ENCODE measurements around the gene MAT1A.
"Not testable (repeated sequence)": the region's sequence is repeated elsewhere in the genome, so short reads cannot be mapped to it uniquely, and the experiment has no call there.

Gene MAT1A

DNA sequence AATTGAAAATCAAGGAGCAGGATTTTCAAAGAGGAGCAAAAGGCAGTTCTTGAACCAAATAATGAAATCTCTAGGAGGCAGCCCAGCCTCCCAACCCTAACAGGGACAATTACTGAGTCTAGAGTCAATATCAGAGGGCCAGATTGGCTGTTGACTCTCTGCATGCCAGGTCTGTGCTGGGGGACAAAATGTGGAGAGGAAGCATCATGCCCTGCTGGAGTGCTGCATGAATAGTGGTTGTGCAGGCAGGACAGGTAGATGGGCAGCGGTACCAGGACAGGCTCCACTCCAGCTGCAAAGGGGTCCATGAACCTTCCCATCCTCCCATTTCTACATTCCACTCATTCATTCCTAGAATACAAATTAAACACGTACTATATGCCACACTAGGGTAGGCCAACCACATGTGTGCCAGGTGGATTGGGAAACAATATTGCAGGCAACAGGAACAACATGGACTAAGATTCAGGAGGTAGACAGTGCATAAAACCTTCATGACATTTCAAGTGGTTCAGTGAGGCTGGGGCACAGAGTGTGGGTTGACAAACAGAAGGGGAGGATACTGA lies 30.4 kb upstream of the MAT1A start:
- Histone ChIP-seq H3K4me3 (no peak overlapping the region), H3K9ac (no peak overlapping the region), H3K36me3 (no peaks in the 10 kb centered on the region), H3K27me3 (no peaks in the 10 kb centered on the region), H4K20me1 (no peaks in the 10 kb centered on the region), H3K9me3 (replicated peaks in 1 of 11) (peaks cover 5 to 18% (median 8%) of the 10 kb centered on the region in 11 experiments; a peak in 18 of 22 replicates), H3K4me2 (no peak overlapping the region), H3K27ac (no peak overlapping the region), H3K4me1 (peaks cover 16 to 27% (median 20%) of the 10 kb centered on the region in 10 experiments)
- no peak for TF ChIP-seq Cebpa-rat (IDR thresholded peaks at IDR 0.05)

- TF ChIP-seq Cebpa-rat (IDR thresholded peaks at IDR 0.05) = no peak
- H3K9me3 ChIP-seq (replicated peaks in 1 of 11) = peaks cover 5 to 19% (median 9%) of the 10 kb centered on the region in 11 experiments; a peak in 18 of 22 replicates
Measured at GRCh38 chr10:80319318-80319717, 29.9 kb upstream of the MAT1A start.

GRCh38 chr10:80318742-80319141 lies 29.3 kb upstream of the MAT1A start:
- no peaks in the 10 kb centered on the region for H4K20me1 ChIP-seq
- H3K27ac ChIP-seq = no peak overlapping the region
- H3K9ac ChIP-seq = no peak overlapping the region
- H3K4me2 ChIP-seq = no peak overlapping the region
- H3K4me1 ChIP-seq = peaks cover 9 to 21% (median 13%) of the 10 kb centered on the region in 10 experiments
- TF ChIP-seq Cebpa-rat (IDR thresholded peaks at IDR 0.05) = no peak
- peaks cover 5 to 19% (median 9%) of the 10 kb centered on the region in 11 experiments; a peak in 18 of 22 replicates for H3K9me3 ChIP-seq (replicated peaks in 1 of 11)
- H3K4me3 ChIP-seq = no peak overlapping the region
- H3K36me3 ChIP-seq = no peaks in the 10 kb centered on the region
- no peaks in the 10 kb centered on the region for H3K27me3 ChIP-seq

More at GRCh38 chr10:80319318-80319717, 29.9 kb upstream of the MAT1A start:
- H3K9ac ChIP-seq = no peak overlapping the region
- H3K4me1 ChIP-seq = peaks cover 15 to 27% (median 19%) of the 10 kb centered on the region in 10 experiments
- no peaks in the 10 kb centered on the region for H3K27me3 ChIP-seq
- H3K4me2 ChIP-seq = no peak overlapping the region
- no peak overlapping the region for H3K27ac ChIP-seq
- no peaks in the 10 kb centered on the region for H3K36me3 ChIP-seq
- H4K20me1 ChIP-seq = no peaks in the 10 kb centered on the region
- no peak overlapping the region for H3K4me3 ChIP-seq

DNA sequence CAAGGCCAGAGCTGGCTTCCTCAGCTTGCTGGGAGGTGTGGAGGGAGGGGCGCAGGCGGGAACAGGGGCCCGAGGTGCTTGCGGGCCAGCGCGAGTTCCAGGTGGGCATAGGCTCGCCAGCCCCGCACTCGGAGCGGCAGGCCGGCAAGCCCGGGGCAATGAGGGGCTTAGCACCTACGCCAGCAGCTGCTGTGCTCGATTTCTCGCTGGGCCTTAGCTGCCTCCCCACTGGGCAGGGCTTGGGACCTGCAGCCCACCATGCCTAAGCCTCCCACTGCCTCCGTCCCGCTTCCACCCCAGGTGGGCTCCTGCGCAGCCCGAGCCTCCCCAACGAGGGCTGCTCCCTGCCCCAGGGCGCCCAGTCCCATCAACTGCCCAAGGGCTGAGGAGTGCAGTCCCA lies 25.9 kb upstream of the MAT1A start:
- no peak for TF ChIP-seq Cebpa-rat (IDR thresholded peaks at IDR 0.05)
- Histone ChIP-seq H3K4me3 (no peak overlapping the region), H3K36me3 (no peaks in the 10 kb centered on the region), H3K27ac (no peak overlapping the region), H3K9ac (no peak overlapping the region), H3K27me3 (no peaks in the 10 kb centered on the region), H3K4me1 (peaks cover 0 to 22% (median 8%) of the 10 kb centered on the region in 10 experiments; a peak in 10 of 20 replicates), H3K4me2 (no peak overlapping the region), H4K20me1 (no peaks in the 10 kb centered on the region), H3K9me3 (replicated peaks in 1 of 11) (peaks cover 5 to 19% (median 11%) of the 10 kb centered on the region in 11 experiments; a peak in 20 of 22 replicates)

GRCh38 chr10:80313523-80313922 lies 24.1 kb upstream of the MAT1A start:
- Histone ChIP-seq H3K9me3 (replicated peaks in 1 of 11) (peaks cover 5 to 26% (median 13%) of the 10 kb centered on the region in 11 experiments; a peak in 20 of 22 replicates), H3K27ac (no peak overlapping the region), H3K4me3 (no peak overlapping the region), H3K4me1 (peaks cover 0 to 22% (median 8%) of the 10 kb centered on the region in 10 experiments; a peak in 10 of 20 replicates), H3K9ac (no peak overlapping the region), H3K4me2 (peak overlapping the region in 2 of 11 experiments; percentile 10 to 15; a peak in 2 of 22 replicates), H3K27me3 (no peaks in the 10 kb centered on the region), H3K36me3 (no peaks in the 10 kb centered on the region), H4K20me1 (no peaks in the 10 kb centered on the region)
- TF ChIP-seq Cebpa-rat (IDR thresholded peaks at IDR 0.05) = no peak

DNA sequence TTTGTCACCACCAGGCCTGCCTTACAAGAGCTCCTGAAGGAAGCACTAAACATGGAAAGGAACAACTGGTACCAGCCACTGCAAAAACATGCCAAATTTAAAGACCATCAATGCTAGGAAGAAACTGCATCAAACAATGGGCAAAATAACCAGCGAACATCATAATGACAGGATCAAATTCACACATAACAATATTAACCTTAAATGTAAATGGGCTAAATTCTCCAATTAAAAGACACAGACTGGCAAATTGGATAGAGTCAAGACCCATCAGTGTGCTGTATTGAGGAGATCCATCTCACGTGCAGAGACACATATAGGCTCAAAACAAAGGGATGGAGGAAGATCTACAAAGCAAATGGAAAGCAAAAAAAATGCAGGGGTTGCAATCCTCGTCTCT lies 16.5 kb upstream of the MAT1A start:
- peaks cover 12 to 48% (median 23%) of the 10 kb centered on the region in 11 experiments; a peak in 19 of 22 replicates for H3K9me3 ChIP-seq (replicated peaks in 1 of 11)
- H3K9ac ChIP-seq, H3K27me3 ChIP-seq, H3K4me3 ChIP-seq, H3K4me1 ChIP-seq, H3K27ac ChIP-seq, H4K20me1 ChIP-seq, H3K4me2 ChIP-seq, H3K36me3 ChIP-seq: not testable (repeated sequence)

DNA sequence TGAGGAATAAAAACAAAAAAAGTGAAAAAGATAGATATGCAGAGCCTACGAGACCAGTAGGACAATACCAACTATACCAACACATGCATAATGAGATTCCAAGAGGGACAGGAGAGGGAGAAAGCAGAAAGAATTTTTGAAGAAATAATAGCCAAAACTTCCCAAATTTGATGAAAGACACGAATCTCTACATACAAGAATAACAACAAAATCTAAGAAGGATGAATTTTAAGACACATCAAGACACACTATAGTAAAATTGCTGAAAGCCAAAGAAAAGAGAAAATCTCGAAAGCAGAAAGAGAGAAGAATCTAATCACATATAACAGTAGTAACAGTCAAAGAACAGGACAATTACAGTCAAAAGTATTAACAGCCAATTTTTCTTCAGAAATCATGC lies 7.5 kb upstream of the MAT1A start:
- Histone ChIP-seq H3K4me2 (no peak overlapping the region), H3K27ac (no peak overlapping the region), H3K9me3 (replicated peaks in 1 of 11) (peaks cover 12 to 65% (median 24%) of the 10 kb centered on the region in 11 experiments; a peak in 21 of 22 replicates), H3K27me3 (no peaks in the 10 kb centered on the region), H3K4me1 (no peaks in the 10 kb centered on the region), H3K4me3 (no peak overlapping the region), H3K36me3 (no peaks in the 10 kb centered on the region), H3K9ac (no peak overlapping the region), H4K20me1 (no peaks in the 10 kb centered on the region)
- TF ChIP-seq Cebpa-rat (IDR thresholded peaks at IDR 0.05) = no peak

DNA sequence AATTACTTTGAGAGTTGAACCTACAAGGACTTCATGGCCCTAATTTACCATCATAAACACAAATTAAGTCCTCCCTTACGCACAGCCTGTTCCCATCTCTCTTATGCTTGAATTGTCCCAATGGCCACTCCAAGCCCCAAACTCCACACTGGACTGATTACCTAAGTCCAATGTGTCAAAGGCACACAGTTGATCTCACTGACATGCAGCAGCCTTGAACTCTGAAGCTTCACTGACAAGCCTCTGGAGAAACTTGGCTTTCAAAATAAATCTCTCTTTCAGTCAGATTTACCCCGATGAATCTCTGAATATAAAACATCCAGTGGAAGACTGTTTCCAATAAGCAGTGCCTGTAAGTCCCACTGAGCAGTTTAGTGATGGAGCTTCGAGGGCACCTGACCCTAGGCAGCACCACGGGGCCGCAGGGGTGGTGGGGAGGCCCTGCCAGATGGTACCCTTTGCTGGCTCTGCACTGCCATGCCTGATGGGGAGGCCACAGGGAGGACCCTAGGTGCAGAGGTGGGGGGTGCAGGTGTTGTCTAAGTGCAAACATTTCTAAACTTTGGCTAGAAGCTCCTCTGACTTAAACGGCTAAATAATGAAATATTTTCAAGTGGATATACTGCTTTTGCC lies 3.3 kb upstream of the MAT1A start:
- Histone ChIP-seq H3K4me1 (peaks cover 0 to 12% (median 8%) of the 10 kb centered on the region in 10 experiments; a peak in 13 of 20 replicates), H3K4me2 (no peak overlapping the region), H3K27ac (no peak overlapping the region), H4K20me1 (no peaks in the 10 kb centered on the region), H3K9ac (no peak overlapping the region), H3K9me3 (replicated peaks in 1 of 11) (peaks cover 4 to 31% (median 9%) of the 10 kb centered on the region in 11 experiments; a peak in 18 of 22 replicates), H3K4me3 (no peak overlapping the region), H3K36me3 (no peaks in the 10 kb centered on the region), H3K27me3 (no peaks in the 10 kb centered on the region)
- no peak for TF ChIP-seq Cebpa-rat (IDR thresholded peaks at IDR 0.05)

- TF ChIP-seq Cebpa-rat (IDR thresholded peaks at IDR 0.05) = no peak
- Histone ChIP-seq H3K9ac (no peak overlapping the region), H3K4me2 (no peak overlapping the region)
Measured at GRCh38 chr10:80290474-80291220, 1.2 kb upstream of the MAT1A start.

More at GRCh38 chr10:80290474-80291220, 1.2 kb upstream of the MAT1A start:
- H3K4me1 ChIP-seq = peaks cover 0 to 14% (median 9%) of the 10 kb centered on the region in 10 experiments; a peak in 13 of 20 replicates
- no peak overlapping the region for H3K4me3 ChIP-seq
- no peaks in the 10 kb centered on the region for H3K27me3 ChIP-seq
- H4K20me1 ChIP-seq = no peaks in the 10 kb centered on the region
- no peaks in the 10 kb centered on the region for H3K36me3 ChIP-seq
- no peak overlapping the region for H3K27ac ChIP-seq
- peaks cover 0 to 10% (median 0%) of the 10 kb centered on the region in 11 experiments; a peak in 4 of 22 replicates for H3K9me3 ChIP-seq (replicated peaks in 1 of 11)
